HFF-Myc (cell line): ENCODE data around the gene DLG2.
"Not testable (repeated sequence)": the region's sequence is repeated elsewhere in the genome, so short reads cannot be mapped to it uniquely, and the experiment has no call there.

Experiments
- DNase-seq: peaks from one replicate; pipeline ENCODE4 v3.0.0-alpha.2; 2011; ENCODE audit warnings: low read depth; ENCODE audit errors: extremely low read depth
- H3K4me3 ChIP-seq: replicated peaks from 2 replicates; pipeline ENCODE4 v1.5.1; 2011; ENCODE audit warnings: low read depth, mild to moderate bottlenecking, control low read depth, low read length
- CTCF ChIP-seq: IDR thresholded peaks from 2 replicates; pipeline ENCODE4 v1.5.1; 2012; ENCODE audit warnings: mild to moderate bottlenecking, low read depth, low read length, control low read depth; ENCODE audit errors: missing control alignments

The DLG2 gene

DNA sequence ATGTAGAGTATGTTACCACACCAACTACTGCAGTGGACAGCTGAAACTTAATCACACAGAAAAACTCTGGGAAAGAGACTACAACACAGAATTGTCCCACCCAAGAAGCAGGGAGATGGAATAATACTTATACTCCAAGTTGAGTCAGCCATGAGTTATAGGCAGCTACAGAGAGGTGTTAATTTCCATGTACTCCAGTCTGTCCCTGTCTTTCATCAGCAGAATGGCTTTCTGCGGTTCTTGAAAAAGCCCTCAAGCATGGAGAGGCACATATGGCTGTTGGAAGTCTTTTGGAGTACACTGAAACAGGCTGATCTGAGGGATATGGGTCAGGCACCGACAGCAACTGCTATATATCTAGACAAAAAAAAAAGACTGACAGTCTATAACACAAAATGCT, 219.5 kb downstream of the DLG2 start:
- TF ChIP-seq CTCF: no peak
- DNase-seq: no peak
- no peak overlapping the region for H3K4me3 ChIP-seq

- no peak overlapping the region for H3K4me3 ChIP-seq
- DNase-seq: no peak
- no peak for TF ChIP-seq CTCF
These were observed 220.3 kb downstream of the DLG2 start for GRCh38 chr11:85406841-85407240.

GRCh38 chr11:85406316-85406715, 220.8 kb downstream of the DLG2 start:
- no peak for DNase-seq
- TF ChIP-seq CTCF: no peak
- H3K4me3 ChIP-seq: no peak overlapping the region

GRCh38 chr11:85395515-85396055, 231.6 kb downstream of the DLG2 start:
- DNase-seq, H3K4me3 ChIP-seq: not testable (repeated sequence)

GRCh38 chr11:85394283-85394682, 232.9 kb downstream of the DLG2 start:
- no peak for DNase-seq
- H3K4me3 ChIP-seq: no peak overlapping the region
- TF ChIP-seq CTCF: no peak

DNA sequence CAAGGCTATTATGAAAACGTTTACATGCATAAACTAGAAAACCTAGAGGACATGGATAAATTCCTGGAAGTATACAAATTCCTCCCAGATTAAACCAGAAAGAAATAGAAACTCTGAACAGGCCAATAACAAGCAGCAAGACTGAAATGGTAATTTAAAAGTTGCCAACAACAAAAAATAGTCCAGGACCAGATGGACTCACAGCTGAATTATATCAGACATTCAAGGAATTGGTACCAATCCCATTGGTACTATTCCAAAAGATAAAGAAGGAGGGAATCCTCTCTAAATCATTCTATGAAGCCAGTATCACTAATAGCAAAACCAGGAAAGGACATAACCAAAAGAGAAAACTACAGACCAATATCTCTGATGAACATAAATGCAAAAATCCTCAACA, 236.0 kb downstream of the DLG2 start:
- DNase-seq: no peak
- H3K4me3 ChIP-seq: no peak overlapping the region
- no peak for TF ChIP-seq CTCF

DNA sequence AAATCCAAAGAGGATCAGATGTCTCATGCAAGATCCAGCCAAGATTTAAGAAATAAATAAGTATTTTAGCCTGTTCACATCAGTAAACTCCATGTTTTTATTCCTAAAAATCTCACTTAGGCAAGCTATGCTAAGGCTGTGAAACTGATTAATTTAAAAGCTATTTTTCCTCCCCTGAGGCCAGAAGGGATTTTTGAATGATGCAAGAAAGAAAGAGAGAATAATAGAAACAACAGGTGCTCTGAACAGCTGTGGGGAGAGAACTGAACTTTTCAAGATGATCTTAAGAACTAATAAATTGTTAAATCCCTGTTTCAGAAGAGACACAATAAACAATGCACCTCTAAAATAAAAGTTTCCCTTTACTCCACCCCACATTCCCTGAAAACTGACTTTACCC, 241.6 kb downstream of the DLG2 start:
- no peak overlapping the region for H3K4me3 ChIP-seq
- TF ChIP-seq CTCF: no peak
- no peak for DNase-seq
